HepG2 (cell line): ENCODE measurements around the gene MCC. TPM values are rescaled to one million over a fixed set of nuclear protein-coding genes. Genes with fewer than 3 reads are reported as not detected.

Source experiments
- FOXP1 ChIP-seq, 2 experiments: fragments of 450-650 bp in 1 of 2; IDR thresholded peaks; 2 replicates each; pipeline ENCODE4 v1.6.1; 2017 to 2018; ENCODE audit warnings: antibody characterized with exemption in 1 of 2
- HINFP ChIP-seq: sonication (generic); formaldehyde crosslinking; IDR thresholded peaks from 2 replicates; pipeline ENCODE4 v1.4.0; 2020; ENCODE audit warnings: low read depth, mild to moderate bottlenecking, missing genetic modification reagents
- HOXA7 ChIP-seq: sonication (generic); formaldehyde crosslinking; IDR thresholded peaks from 2 replicates; pipeline ENCODE4 v1.8.1; 2022; ENCODE audit warnings: mild to moderate bottlenecking, missing genetic modification reagents, moderate library complexity
- MATR3 ChIP-seq: sonication (generic); formaldehyde crosslinking; IDR thresholded peaks from 2 replicates; pipeline ENCODE4 v1.4.0; 2020; ENCODE audit warnings: missing genetic modification reagents
- TARDBP ChIP-seq: sonication (generic); formaldehyde crosslinking; IDR thresholded peaks from 2 replicates; pipeline ENCODE4 v1.8.0; 2022; ENCODE audit warnings: mild to moderate bottlenecking, missing genetic modification reagents
- ZC3H4 ChIP-seq: sonication (generic); formaldehyde crosslinking; IDR thresholded peaks from 2 replicates; pipeline ENCODE4 v1.4.0; 2020; ENCODE audit warnings: missing genetic modification reagents, borderline replicate concordance
- ZFP37 ChIP-seq: sonication (generic); formaldehyde crosslinking; IDR thresholded peaks from 2 replicates; pipeline ENCODE4 v1.4.0; 2020; ENCODE audit warnings: missing genetic modification reagents, borderline replicate concordance
- ZNF263 ChIP-seq: sonication (generic); formaldehyde crosslinking; IDR thresholded peaks from 2 replicates; pipeline ENCODE4 v1.4.0; 2020; ENCODE audit warnings: missing genetic modification reagents
- ZNF30 ChIP-seq: sonication (generic); formaldehyde crosslinking; IDR thresholded peaks from 2 replicates; pipeline ENCODE4 v1.5.0; 2020; ENCODE audit warnings: mild to moderate bottlenecking, missing genetic modification reagents
- ZNF879 ChIP-seq: sonication (generic); formaldehyde crosslinking; IDR thresholded peaks from 2 replicates; pipeline ENCODE4 v1.8.1; 2023; ENCODE audit warnings: missing genetic modification reagents
- polyA plus RNA-seq, 8 experiments: library from polyadenylated mRNA; depleted of rRNA in 3 of 8; stranded (reverse) in 7 of 8; unstranded in 1 of 8; fragments of >200 nt; fragmentation: Illumina TruSeq in 4 of 8; extraction: Trizol in 4 of 8; gene quantifications; 2 replicates each; pipeline versions ENCODE4 v1.2.1 to v1.2.3, GENCODE V29; 2011 to 2016; ENCODE audit warnings: low read depth in 4 of 8, missing spikeins in 1 of 8, mixed read lengths in 1 of 8; ENCODE audit not compliant: insufficient read depth in 1 of 8
- total RNA-seq, 5 experiments: library from RNA; depleted of rRNA; stranded (reverse); fragments of >200 nt; fragmentation: Illumina TruSeq; extraction: Trizol; gene quantifications; 2 replicates each; pipeline ENCODE4 v1.2.3, GENCODE V29; 2016; ENCODE audit warnings: low read depth in 1 of 5
- TF ChIP-seq, protein P1 (sequence below): IDR thresholded peaks from 2 replicates; pipeline ENCODE4 v1.6.1; 2016; ENCODE audit warnings: missing biosample characterization, missing genetic modification reagents, low read depth
- TF ChIP-seq, protein P2 (sequence below): sonication (generic); formaldehyde crosslinking; conservative IDR thresholded peaks from 2 replicates; pipeline ENCODE4 v1.4.0; 2020; ENCODE audit warnings: missing genetic modification reagents
- TF ChIP-seq, protein P3 (sequence below): sonication (generic); formaldehyde crosslinking; IDR thresholded peaks from 2 replicates; pipeline ENCODE4 v1.5.1; 2020; ENCODE audit warnings: mild to moderate bottlenecking, missing genetic modification reagents, borderline replicate concordance
- TF ChIP-seq, protein P4 (sequence below): sonication (generic); formaldehyde crosslinking; IDR thresholded peaks from 2 replicates; pipeline ENCODE4 v1.5.0; 2020; ENCODE audit warnings: mild to moderate bottlenecking, missing genetic modification reagents

MCC gene
- total and polyA plus RNA-seq, 2 of the 13 experiments (the other 11 are each of a cell fraction or from before 2014, with no cell fraction given) = 0.55 to 2.4 TPM

DNA sequence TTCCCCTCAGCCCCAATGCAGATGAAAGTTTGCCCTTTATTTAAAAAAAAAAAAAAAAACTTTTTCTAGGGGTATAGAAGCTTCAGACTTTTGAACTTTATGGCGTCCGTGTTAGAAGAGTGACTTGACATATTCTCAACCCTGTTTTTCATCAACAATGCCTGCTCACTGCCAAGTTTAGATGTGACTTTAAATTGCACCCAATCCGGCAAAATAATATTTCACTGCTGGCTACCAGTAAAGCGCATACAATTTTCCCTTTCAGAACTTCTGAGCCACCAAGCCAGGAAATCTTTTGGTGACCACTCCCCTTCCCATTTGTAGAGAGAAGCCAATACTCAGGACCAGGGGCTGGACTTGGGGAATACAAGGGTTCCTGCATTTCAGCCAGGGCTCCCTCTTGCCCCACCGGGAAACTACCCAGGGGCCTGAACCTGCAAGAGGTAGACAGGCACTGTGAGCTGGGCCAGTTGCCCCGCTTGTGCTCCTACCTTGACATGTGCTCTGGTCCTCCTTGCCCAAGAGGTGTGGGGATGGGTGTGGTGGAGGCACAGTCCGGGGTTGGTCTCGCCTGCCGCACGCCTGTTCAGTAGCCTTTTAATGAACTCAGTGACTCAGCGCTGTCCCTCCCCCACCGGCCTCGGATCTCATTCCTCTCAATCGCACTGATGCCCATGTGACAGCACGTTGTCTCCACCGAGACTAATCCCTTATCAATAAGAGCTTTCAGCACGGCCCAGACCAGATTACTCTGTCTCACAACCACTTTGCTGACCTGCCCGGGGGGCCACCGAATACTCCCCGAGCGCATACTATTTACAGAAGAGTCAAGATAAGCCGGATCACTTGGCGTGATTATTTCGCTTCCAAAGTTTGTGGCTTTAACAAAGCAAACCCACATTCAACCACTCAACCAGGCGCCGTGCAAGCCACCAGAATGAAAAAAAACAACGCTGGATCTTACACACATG lies 285.2 kb downstream of the MCC start (continued):
- TF ChIP-seq, protein P1, sequence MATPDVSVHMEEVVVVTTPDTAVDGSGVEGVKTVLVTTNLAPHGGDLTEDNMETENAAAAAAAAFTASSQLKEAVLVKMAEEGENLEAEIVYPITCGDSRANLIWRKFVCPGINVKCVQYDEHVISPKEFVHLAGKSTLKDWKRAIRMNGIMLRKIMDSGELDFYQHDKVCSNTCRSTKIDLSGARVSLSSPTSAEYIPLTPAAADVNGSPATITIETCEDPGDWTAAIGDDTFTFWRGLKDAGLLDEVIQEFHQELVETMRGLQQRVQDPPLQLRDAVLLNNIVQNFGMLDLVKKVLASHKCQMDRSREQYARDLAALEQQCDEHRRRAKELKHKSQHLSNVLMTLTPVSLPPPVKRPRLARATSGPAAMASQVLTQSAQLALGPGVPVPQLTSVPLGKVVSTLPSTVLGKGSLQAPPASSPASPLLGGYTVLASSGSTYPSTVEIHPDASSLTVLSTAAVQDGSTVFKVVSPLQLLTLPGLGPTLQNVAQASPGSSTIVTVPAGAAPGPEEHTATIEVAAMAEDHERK (CRISPR knock-in tag) = no peak
- TF ChIP-seq HOXA7 (CRISPR knock-in tag) = no peak
- no peak for TF ChIP-seq HINFP (CRISPR knock-in tag)
- TF ChIP-seq, protein P2, sequence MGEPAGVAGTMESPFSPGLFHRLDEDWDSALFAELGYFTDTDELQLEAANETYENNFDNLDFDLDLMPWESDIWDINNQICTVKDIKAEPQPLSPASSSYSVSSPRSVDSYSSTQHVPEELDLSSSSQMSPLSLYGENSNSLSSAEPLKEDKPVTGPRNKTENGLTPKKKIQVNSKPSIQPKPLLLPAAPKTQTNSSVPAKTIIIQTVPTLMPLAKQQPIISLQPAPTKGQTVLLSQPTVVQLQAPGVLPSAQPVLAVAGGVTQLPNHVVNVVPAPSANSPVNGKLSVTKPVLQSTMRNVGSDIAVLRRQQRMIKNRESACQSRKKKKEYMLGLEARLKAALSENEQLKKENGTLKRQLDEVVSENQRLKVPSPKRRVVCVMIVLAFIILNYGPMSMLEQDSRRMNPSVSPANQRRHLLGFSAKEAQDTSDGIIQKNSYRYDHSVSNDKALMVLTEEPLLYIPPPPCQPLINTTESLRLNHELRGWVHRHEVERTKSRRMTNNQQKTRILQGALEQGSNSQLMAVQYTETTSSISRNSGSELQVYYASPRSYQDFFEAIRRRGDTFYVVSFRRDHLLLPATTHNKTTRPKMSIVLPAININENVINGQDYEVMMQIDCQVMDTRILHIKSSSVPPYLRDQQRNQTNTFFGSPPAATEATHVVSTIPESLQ (CRISPR knock-in tag) = no peak
- no peak for TF ChIP-seq TARDBP (CRISPR knock-in tag)
- TF ChIP-seq ZNF879 (CRISPR knock-in tag) = no peak
- TF ChIP-seq ZFP37 (CRISPR knock-in tag) = no peak
- TF ChIP-seq, protein P3, sequence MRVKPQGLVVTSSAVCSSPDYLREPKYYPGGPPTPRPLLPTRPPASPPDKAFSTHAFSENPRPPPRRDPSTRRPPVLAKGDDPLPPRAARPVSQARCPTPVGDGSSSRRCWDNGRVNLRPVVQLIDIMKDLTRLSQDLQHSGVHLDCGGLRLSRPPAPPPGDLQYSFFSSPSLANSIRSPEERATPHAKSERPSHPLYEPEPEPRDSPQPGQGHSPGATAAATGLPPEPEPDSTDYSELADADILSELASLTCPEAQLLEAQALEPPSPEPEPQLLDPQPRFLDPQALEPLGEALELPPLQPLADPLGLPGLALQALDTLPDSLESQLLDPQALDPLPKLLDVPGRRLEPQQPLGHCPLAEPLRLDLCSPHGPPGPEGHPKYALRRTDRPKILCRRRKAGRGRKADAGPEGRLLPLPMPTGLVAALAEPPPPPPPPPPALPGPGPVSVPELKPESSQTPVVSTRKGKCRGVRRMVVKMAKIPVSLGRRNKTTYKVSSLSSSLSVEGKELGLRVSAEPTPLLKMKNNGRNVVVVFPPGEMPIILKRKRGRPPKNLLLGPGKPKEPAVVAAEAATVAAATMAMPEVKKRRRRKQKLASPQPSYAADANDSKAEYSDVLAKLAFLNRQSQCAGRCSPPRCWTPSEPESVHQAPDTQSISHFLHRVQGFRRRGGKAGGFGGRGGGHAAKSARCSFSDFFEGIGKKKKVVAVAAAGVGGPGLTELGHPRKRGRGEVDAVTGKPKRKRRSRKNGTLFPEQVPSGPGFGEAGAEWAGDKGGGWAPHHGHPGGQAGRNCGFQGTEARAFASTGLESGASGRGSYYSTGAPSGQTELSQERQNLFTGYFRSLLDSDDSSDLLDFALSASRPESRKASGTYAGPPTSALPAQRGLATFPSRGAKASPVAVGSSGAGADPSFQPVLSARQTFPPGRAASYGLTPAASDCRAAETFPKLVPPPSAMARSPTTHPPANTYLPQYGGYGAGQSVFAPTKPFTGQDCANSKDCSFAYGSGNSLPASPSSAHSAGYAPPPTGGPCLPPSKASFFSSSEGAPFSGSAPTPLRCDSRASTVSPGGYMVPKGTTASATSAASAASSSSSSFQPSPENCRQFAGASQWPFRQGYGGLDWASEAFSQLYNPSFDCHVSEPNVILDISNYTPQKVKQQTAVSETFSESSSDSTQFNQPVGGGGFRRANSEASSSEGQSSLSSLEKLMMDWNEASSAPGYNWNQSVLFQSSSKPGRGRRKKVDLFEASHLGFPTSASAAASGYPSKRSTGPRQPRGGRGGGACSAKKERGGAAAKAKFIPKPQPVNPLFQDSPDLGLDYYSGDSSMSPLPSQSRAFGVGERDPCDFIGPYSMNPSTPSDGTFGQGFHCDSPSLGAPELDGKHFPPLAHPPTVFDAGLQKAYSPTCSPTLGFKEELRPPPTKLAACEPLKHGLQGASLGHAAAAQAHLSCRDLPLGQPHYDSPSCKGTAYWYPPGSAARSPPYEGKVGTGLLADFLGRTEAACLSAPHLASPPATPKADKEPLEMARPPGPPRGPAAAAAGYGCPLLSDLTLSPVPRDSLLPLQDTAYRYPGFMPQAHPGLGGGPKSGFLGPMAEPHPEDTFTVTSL (CRISPR knock-in tag) = no peak
- TF ChIP-seq MATR3 (CRISPR knock-in tag) = no peak
- TF ChIP-seq FOXP1 (IDR thresholded peaks at IDR 0.05) = no peak
- TF ChIP-seq FOXP1 (CRISPR knock-in tag; IDR thresholded peaks at IDR 0.05) = no peak
- TF ChIP-seq ZNF263 (CRISPR knock-in tag) = no peak
- TF ChIP-seq ZNF30 (CRISPR knock-in tag) = no peak
- TF ChIP-seq, protein P4, sequence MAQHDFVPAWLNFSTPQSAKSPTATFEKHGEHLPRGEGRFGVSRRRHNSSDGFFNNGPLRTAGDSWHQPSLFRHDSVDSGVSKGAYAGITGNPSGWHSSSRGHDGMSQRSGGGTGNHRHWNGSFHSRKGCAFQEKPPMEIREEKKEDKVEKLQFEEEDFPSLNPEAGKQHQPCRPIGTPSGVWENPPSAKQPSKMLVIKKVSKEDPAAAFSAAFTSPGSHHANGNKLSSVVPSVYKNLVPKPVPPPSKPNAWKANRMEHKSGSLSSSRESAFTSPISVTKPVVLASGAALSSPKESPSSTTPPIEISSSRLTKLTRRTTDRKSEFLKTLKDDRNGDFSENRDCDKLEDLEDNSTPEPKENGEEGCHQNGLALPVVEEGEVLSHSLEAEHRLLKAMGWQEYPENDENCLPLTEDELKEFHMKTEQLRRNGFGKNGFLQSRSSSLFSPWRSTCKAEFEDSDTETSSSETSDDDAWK = no peak
- no peak for TF ChIP-seq ZC3H4 (CRISPR knock-in tag)
